Measurements from ENCODE around the gene SERPINC1.
"Not testable (repeated sequence)": the region's sequence is repeated elsewhere in the genome, so short reads cannot be mapped to it uniquely, and the experiment has no call there.

The SERPINC1 gene

DNA sequence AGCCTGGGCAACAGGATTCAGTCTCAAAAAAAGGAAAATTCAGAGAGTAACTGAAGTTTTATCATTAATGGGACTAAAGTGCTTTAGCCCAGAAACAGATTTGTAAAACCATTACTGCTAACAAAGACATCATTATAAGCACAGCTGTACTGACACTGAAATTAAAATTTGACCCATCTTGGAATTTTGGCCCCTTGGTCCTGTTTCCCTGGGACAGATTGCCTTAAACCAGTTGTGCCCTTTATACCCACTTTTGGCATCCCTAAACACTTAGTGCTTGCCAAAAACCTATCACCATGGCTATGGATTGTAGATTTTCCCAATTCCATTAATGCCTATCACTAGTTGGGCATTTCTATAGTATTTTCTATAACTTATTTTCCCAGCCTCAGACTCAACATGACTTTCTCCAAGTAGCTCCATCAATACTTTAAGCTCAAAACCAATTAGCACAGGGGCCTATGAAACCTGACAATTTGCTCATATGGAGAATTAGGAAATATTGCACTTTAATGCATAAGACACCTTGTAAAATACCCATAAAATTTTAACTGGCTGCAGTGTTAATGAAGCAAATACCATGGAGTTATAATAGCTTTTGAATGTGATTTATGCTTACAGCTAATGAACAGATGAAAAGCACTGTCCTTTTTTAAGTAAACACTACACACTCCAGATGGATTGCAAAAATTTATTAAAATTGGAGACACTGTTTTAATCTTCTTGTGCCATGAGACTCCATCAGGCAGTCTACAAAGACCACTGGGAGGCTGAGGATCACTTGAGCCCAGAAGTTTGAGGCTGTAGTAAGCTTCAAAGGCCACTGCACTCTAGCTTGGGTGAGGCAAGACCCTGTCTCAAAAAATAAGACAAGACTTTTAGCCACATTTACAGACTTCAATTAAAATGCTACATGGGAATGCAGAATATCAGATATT is 53.6 kb downstream of the SERPINC1 start:
- H3K4me3 ChIP-seq (replicated peaks; ENCODE audit: low read depth, low read length) = no peak overlapping the region
- TF ChIP-seq, protein P1, sequence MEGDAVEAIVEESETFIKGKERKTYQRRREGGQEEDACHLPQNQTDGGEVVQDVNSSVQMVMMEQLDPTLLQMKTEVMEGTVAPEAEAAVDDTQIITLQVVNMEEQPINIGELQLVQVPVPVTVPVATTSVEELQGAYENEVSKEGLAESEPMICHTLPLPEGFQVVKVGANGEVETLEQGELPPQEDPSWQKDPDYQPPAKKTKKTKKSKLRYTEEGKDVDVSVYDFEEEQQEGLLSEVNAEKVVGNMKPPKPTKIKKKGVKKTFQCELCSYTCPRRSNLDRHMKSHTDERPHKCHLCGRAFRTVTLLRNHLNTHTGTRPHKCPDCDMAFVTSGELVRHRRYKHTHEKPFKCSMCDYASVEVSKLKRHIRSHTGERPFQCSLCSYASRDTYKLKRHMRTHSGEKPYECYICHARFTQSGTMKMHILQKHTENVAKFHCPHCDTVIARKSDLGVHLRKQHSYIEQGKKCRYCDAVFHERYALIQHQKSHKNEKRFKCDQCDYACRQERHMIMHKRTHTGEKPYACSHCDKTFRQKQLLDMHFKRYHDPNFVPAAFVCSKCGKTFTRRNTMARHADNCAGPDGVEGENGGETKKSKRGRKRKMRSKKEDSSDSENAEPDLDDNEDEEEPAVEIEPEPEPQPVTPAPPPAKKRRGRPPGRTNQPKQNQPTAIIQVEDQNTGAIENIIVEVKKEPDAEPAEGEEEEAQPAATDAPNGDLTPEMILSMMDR (IDR thresholded peaks at IDR 0.05; ENCODE audit: low read length, missing control alignments) = no peak
- no peak for DNase-seq (ENCODE audit: low read depth)

DNA sequence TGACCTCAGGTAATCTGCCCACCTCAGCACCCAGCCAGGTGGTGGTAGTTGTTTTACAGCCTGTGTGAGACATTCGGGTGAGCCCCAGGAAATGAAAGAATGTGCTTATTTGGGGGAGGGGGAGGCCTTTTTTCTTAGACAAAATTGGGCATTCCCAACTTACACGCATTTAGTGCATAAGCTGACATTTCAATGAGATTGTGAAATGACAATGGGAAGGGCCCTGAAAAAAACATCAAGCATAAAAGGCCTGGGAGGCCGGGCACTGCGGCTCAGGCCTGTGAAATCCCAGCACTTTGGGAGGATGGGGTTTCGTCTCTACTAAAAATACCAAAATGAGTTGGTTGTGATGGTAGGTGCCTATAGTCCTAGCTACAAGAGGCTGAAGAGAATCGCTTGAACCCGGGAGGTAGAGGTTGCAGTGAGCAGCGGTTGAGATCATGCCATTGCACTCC is 54.3 kb downstream of the SERPINC1 start:
- TF ChIP-seq, protein P1 (IDR thresholded peaks at IDR 0.05; ENCODE audit: low read length, missing control alignments) = no peak
- no peak for DNase-seq (ENCODE audit: low read depth)
- H3K4me3 ChIP-seq (replicated peaks; ENCODE audit: low read depth, low read length) = no peak overlapping the region

DNA sequence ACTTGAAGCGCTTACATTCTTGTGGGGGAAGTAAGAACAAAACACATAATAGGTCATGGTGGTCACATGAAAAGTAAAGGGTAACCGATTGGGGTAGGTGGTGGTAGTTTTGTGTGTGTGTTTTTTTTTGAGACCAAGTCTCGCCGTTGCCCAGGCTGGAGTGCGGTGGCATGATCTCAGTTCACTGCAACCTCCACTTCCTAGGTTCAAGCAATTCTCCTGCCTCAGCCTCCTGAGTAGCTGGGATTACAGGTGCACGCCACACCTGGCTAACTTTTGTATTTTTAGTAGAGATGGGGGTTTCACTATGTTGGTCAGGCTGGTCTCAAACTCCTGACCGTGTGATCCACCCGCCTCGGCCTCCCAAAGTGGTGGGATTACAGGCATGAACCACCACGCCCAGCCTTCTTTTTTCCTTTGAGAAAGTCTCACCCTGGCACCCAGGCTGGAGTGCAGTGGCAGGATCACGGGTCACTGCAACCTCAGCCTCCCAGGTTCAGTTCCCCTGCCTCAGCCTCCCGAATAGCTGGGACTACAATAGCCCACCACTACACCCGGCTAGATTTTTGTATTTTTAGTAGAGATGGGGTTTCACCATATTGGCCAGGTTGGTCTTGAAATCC is 54.9 kb downstream of the SERPINC1 start:
- DNase-seq (ENCODE audit: low read depth); H3K4me3 ChIP-seq (replicated peaks; ENCODE audit: low read depth, low read length): not testable (repeated sequence)

DNA sequence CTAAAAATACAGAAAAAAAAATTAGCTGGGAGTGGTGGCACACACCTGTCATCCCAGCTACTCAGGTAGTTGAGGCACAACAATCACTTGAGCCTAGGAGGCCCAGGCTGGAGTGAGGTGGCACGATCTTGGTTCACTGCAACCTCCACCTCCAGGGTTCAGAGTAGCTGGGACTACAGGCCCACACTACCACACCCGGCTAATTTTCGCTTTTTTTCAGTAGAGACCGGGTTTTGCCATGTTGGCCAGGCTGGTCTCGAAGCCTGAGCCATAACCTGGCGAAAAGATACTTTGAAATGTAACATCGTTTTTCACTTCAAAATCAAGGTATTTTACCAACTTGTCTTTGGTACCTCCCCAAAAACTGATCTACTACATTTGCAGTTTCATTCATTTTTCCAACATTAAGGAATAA is 55.4 kb downstream of the SERPINC1 start:
- DNase-seq (ENCODE audit: low read depth) = no peak
- TF ChIP-seq, protein P1 (IDR thresholded peaks at IDR 0.05; ENCODE audit: low read length, missing control alignments) = no peak
- no peak overlapping the region for H3K4me3 ChIP-seq (replicated peaks; ENCODE audit: low read depth, low read length)

DNA sequence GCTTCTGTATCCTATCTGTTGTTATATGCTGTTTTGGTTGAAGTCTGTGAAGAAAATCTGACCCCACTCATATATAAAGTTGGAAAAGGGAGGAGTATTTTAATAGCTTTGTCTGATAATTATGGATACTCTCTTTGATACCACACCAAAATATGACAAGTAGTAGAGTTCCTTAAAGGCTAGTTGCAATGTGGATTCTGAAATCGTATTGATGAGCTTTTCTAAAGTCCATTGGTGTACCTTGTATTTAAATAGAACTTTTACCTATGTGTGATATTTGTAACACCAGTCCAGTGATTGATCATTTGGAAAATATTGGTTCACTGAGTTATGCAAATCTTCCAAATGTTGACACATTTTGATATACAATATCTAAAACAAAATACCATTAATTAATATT is 57.1 kb downstream of the SERPINC1 start:
- DNase-seq (ENCODE audit: low read depth) = no peak
- no peak overlapping the region for H3K4me3 ChIP-seq (replicated peaks; ENCODE audit: low read depth, low read length)
- TF ChIP-seq, protein P1 (IDR thresholded peaks at IDR 0.05; ENCODE audit: low read length, missing control alignments) = no peak

DNA sequence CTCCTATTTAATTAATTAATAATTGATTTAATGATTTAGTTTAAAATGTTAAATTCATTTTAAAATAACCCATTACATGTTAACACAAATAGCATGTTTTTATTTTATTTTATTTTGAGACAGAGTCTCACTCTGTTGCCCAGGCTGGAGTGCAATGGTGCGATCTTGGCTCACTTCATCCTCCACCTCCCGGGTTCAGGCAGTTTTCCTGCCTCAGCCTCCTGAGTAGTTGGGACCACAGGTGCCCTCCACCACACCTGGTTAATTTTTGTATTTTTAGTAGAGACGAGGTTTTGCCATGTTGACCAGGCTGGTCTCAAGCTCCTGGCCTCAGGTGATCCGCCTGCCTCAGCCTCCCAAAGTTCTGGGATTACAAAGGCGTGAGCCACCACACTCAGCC is 57.6 kb downstream of the SERPINC1 start:
- not testable (repeated sequence) for H3K4me3 ChIP-seq (replicated peaks; ENCODE audit: low read depth, low read length); DNase-seq (ENCODE audit: low read depth)

DNA sequence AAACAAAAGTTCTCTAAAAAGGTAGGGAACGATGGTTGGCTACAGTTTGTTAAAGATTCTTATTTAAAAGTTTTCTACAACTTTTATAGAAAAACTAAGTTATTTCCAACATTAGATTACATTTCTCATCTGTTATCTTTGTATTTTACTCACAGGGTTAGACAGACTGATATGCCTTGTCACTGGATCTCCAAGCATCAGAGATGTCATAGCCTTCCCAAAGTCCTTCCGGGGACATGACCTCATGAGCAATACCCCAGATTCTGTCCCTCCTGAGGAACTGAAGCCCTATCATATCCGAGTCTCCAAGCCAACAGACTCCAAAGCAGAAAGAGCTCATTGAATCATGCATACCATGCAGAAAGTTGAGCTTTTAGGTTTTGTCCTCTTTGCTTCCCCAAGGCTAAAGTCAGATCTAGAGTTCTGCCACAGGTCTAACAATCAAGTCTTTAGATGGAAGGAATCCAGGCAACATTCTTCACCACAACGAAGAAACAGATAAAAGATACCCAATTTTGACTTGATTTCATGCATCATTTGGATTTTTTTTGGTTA is 59.7 kb downstream of the SERPINC1 start:
- DNase-seq (ENCODE audit: low read depth) = no peak
- TF ChIP-seq, protein P1 (IDR thresholded peaks at IDR 0.05; ENCODE audit: low read length, missing control alignments) = no peak
- no peak overlapping the region for H3K4me3 ChIP-seq (replicated peaks; ENCODE audit: low read depth, low read length)

Measured in fibroblast of pulmonary artery (primary cell).